GM19193 (cell line): ENCODE measurements around the gene RNF25.
A peak's percentile ranks its signal among the peaks of the same experiment; 100 is the strongest.

Experiments
- POLR2A ChIP-seq: IDR thresholded peaks from 4 replicates; pipeline ENCODE4 v1.6.1; 2011; ENCODE audit not compliant: insufficient read depth, insufficient read length; ENCODE audit errors: extremely low read depth

The RNF25 gene

DNA sequence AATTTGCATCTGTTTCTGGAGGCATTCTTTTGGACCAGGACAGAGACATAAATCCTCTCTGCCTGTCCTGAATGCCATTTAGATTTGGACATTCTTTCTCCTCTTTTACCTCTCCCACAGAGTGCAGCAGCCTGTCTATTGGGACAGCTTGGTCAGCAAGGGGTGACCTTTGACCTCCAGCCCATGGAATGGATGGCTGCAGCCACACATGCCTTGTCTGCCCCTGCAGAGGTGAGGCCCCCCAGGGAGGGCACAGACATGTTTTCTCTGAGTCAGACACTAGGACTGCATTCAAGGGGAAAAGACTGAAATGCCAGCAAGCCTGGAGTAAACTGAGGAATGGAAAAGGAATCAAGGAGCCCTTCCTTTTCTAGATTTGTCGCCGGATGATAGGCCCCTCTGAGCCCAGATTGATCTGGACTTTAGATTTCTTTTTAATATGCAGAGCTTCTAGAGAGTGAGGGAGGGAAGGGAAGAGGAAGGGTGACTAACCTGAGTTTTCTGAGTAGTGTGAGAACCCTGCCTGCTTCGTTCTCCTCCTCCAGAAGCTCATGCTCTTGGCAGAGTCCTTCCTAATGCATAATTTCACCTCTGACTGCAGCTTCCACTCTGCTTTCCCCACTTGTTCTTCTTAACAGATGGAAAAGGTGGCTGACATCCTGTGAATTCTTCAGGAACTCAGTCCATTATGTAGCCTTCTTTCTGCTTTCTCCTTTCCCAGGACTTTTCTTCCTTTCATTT, 22.8 kb upstream of the RNF25 start:
- TF ChIP-seq POLR2A, result no peak

GRCh38 chr2:218691234-218691633, 19.4 kb upstream of the RNF25 start:
- no peak for TF ChIP-seq POLR2A

DNA sequence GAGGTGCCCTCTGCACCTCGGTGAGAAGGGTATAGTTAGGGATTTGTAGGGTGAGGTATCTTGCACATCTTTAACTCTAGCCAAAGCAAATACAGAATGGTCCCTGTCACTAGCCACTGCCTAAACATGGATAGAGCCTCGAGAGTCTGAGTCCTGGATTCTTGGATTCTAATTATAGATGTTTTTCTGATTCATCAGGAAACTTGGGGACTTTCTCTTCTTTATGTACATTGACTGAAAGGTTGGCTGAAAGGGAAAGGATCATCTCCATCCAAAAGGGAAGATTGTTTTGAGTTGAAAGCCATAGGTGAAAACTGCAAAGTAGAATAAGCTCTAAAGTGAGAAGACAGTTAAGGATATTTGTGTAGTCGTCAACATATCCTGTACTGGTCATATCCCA, 8.3 kb upstream of the RNF25 start:
- TF ChIP-seq POLR2A, result no peak

DNA sequence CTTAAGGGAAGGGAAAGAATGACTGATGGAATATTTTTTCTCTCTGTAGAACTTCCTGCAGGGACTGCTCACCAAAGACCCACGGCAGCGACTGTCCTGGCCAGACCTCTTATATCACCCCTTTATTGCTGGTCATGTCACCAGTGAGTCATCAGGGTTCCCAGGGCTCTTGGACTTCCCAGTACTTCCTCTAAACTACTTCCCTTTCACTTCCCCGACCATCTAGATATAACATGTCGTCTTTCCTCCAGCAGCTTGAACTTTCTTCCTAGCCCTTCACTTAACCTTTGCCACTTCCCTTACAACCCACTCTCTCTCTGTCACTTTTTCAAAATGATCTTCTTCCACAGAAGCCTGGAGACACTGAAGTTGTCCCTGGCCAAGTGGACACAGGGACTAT, 7.3 kb upstream of the RNF25 start:
- no peak for TF ChIP-seq POLR2A

DNA sequence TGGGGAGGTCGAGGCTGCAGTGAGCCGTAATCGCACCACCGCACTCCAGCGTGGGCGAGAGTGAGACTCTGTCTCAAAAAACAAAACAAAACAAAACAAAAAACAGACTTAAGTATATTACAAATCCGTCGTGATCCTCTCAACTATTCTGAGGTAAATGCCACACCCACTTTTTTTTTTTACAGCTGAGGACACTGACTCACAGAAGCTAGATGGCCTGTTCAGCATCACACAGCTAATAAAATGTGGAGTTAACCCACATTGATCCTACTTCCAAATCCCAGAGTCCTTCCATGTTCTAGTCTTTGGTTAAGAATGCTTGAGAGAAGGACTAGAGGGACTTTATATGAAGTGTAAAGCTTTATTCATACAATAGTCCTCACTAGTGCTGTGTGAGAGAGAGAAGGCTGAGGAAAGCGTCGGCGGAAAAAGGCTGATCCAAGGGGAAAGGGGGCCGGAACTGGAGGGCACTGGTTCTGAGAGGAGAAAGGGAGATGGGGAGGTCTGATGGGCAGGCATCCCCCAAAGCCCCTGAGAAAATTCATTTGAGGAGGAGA, 627 bp downstream of the RNF25 start:
- TF ChIP-seq POLR2A, result no peak

DNA sequence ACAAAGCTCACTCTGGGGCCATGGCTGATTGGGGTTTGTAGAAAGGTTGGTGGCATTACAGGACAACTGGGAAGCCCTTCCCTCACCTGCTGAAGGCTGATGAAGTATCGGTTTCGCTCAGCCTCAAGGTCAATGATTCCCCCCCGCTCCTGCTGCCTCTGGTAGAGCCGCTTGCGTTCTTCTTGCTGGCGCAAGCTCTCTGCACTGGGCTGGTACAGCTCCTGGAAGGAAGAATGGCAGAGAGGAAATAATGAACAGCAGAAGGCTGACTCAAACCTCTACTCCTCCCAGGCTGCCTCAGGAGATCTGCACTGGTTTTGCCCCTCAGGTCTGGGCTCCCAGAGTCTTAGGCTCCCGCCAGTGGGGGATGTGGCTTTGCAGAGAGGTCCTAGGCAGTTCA, 7.1 kb downstream of the RNF25 start:
- no peak for TF ChIP-seq POLR2A

- no peak for TF ChIP-seq POLR2A
Observed at GRCh38 chr2:218663901-218664300, 7.9 kb downstream of the RNF25 start.

DNA sequence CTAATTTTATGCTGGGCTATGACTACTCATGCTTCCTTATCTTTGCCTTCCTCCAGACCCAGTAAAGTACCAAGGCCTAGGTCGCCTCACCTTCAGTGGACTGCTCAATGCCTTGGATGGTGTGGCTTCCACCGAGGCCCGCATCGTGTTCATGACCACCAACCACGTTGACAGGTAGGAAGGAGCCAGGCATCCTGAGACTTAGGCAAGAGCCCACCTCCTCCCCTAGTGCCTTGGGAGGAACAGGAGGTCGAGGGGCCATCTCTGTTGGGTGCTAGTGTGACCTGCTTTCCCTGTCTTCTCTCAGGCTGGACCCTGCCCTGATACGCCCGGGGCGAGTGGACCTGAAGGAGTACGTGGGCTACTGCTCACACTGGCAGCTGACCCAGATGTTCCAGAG, 9.0 kb downstream of the RNF25 start:
- no peak for TF ChIP-seq POLR2A

DNA sequence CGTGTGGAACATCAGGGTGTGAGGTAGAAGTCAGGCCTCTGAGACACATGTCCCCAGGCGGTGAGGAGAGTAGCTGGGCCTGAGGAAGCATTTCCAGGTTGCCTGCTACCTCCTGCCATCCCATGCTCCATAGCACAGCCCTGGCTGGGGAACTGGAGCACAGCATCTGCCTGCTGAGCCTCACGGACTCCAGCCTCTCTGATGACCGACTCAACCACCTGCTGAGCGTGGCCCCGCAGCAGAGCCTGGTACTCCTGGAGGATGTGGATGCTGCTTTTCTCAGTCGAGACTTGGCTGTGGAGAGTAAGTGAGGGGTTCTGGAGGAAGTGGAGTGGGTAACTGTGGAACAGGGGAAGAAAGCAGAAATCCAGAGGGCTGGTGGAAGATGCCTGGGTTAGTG, 9.4 kb downstream of the RNF25 start:
- no peak for TF ChIP-seq POLR2A

DNA sequence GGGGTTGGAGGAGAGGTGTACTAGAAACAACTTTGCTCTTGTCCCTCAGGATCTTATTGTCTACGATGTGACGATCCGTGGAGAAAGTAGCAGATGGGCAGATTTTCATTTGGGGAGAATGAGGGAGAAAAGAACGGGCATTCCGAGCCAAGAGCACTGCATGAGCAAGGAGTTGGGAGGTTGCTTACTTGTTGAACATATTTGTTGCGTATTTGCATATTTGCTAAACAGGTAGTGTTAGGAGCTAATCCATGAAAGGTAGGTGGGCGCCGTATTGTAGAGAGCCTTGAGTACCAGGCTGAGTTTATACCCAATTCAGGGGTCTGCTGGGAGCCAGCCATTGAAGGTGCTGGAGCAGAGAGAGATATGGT, 11.8 kb downstream of the RNF25 start:
- TF ChIP-seq POLR2A, result no peak

- TF ChIP-seq POLR2A, result peak; percentile 80
Observed at GRCh38 chr2:218659258-218659987, 12.4 kb downstream of the RNF25 start, which contains the start of the genes BCS1L and ZNF142. TSS of gene BCS1L (plus strand) at chr2:218659683. CDS start at chr2:218660988, 1,305 bp downstream. TSS of gene ZNF142 (minus strand) at chr2:218659623. CDS start at chr2:218656429, 3,194 bp downstream.

DNA sequence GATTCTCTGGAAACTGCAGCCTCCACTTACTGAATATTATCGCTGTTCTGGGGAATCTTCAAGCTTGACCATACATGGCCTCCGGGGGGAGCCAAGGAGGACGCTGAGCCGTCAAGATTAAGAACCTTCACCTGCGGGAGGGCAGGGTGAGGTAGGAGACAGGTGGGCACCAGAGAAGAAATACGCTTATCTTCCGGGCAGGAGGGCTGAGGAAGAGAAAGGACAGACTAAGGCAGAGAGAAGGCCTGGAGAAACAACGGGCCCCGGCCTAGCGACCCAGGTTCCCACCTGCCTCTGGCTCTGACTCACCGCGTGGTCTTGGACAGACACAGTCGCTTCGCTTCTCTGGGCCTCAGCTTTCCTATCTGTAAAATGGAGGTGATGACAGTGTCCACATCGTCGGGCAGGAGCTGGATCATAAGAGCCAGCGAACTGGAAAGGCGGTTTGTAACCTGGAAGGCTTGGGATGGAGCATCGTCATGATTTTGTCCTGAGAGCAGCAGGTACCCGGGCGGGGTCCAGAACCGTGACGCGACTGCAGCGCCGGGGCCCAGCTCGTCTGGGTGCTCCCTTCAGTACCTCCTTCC, 13.0 kb downstream of the RNF25 start:
- no peak for TF ChIP-seq POLR2A

- TF ChIP-seq POLR2A, result no peak
Observed at GRCh38 chr2:218655751-218656150, 16.1 kb downstream of the RNF25 start.

DNA sequence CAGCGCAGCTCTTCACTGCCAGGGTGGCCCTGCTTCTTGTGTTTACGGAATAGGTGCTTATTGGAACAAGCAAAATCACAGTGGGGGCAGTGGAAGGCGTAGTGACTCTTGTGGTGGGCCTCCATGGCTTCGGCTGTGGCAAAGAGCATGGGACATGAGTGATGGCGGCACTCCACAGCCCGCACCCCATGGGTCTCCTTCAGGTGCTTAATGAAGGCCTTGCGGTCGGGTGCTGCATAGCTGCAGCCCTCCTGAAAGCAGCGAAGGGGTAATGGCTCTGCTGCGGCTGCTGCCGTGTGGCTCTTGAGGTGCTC, 23.1 kb downstream of the RNF25 start:
- TF ChIP-seq POLR2A, result no peak

DNA sequence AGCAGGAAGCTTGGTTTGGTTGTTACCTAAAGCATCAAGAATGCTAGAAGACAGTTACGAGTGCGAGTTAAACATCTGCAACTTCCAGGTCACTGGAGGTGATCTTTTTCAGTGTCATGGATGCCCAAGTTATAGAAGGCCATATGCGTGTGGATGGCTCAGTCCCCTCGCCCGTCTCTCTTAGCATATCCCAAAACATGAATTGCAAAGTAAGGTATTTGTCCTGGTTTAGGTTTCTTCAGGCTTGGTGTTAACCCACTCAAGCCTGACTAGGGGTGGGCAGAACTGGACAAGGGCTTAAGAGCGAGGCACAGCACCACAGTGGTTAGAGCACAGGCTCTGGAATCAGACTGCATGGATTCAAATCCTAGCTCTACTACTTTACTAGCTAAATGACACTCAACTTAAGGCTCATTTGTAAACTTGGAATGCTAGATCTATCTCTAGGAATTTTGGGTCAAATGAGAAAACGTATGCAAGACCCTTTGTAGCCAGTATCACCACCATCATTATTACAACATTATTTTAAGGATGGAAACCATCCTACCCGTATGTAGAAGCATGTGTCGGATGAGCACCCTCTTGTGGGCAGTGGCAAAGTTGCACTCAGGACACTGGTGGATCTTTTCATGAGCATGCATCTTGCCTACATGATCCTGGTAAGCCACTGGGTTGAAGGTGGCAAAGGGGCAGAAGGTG, 23.6 kb downstream of the RNF25 start:
- no peak for TF ChIP-seq POLR2A
